ENCODE results near the gene SLC13A3.
A peak's percentile ranks its signal among the peaks of the same experiment; 100 is the strongest.

SLC13A3 gene

GRCh38 chr20:46552460-46553420, 98.5 kb downstream of the SLC13A3 start:
- no peak for DNase-seq

GRCh38 chr20:46551522-46552381, 99.5 kb downstream of the SLC13A3 start:
- DNase-seq, result no peak

GRCh38 chr20:46550461-46550860, 100.8 kb downstream of the SLC13A3 start, which contains the start of gene OCSTAMP:
OCSTAMP (minus strand) TSS chr20:46550654; CDS start chr20:46550560, 94 bp downstream.
- DNase-seq, result no peak

GRCh38 chr20:46549188-46549972, 101.9 kb downstream of the SLC13A3 start:
- DNase-seq, result no peak

GRCh38 chr20:46548688-46549087, 102.6 kb downstream of the SLC13A3 start:
- no peak for DNase-seq

- DNase-seq, result no peak
Measured at GRCh38 chr20:46547995-46548394, 103.3 kb downstream of the SLC13A3 start.

GRCh38 chr20:46546936-46547335, 104.3 kb downstream of the SLC13A3 start:
- DNase-seq, result no peak

GRCh38 chr20:46546298-46546697, 105.0 kb downstream of the SLC13A3 start:
- no peak for DNase-seq

GRCh38 chr20:46545827-46546138, 105.5 kb downstream of the SLC13A3 start:
- DNase-seq, result no peak

GRCh38 chr20:46545077-46545826, 106.0 kb downstream of the SLC13A3 start:
- DNase-seq, result no peak

GRCh38 chr20:46544576-46544975, 106.7 kb downstream of the SLC13A3 start:
- no peak for DNase-seq

GRCh38 chr20:46543959-46544358, 107.3 kb downstream of the SLC13A3 start:
- no peak for DNase-seq

- DNase-seq, result no peak
Measured at GRCh38 chr20:46543033-46543432, 108.2 kb downstream of the SLC13A3 start.

- DNase-seq, result peak; percentile 2
Measured at GRCh38 chr20:46541229-46541935, 109.9 kb downstream of the SLC13A3 start.

GRCh38 chr20:46539113-46539512, 112.1 kb downstream of the SLC13A3 start:
- no peak for DNase-seq

- no peak for DNase-seq
Measured at GRCh38 chr20:46530640-46531039, 120.6 kb downstream of the SLC13A3 start.

- no peak for DNase-seq
Measured at GRCh38 chr20:46523696-46524328, 127.4 kb downstream of the SLC13A3 start.

- no peak for DNase-seq
Measured at GRCh38 chr20:46523108-46523507, 128.2 kb downstream of the SLC13A3 start.

- DNase-seq, result peak; percentile 34
Measured at GRCh38 chr20:46520976-46521579, 130.2 kb downstream of the SLC13A3 start.

- no peak for DNase-seq
Measured at GRCh38 chr20:46520540-46520939, 130.7 kb downstream of the SLC13A3 start.

Data from NCI-H2227 treated with DMSO at 0.1 percent for 48 hours (cell line).